ENCODE measurements around the gene SORCS2.

Gene SORCS2

GRCh38 chr4:7512946-7513345, 320.6 kb downstream of the SORCS2 start:
- no peak for TF ChIP-seq ZNF384 (IDR thresholded peaks at IDR 0.05)
- TF ChIP-seq FOXA1 (IDR thresholded peaks at IDR 0.05) = no peak
- TF ChIP-seq ARNT (IDR thresholded peaks at IDR 0.05) = no peak
- TF ChIP-seq FOXM1 (IDR thresholded peaks at IDR 0.05; ENCODE audit: borderline replicate concordance) = no peak
- no peak for TF ChIP-seq FOXK2 (IDR thresholded peaks at IDR 0.05)
- no peak for TF ChIP-seq SP1 (IDR thresholded peaks at IDR 0.05)
- no peak for TF ChIP-seq BHLHE40 (IDR thresholded peaks at IDR 0.05; ENCODE audit: borderline replicate concordance)
- TF ChIP-seq LEF1 (IDR thresholded peaks at IDR 0.05; ENCODE audit: borderline replicate concordance) = no peak
- no peak for TF ChIP-seq PKNOX1 (IDR thresholded peaks at IDR 0.05)
- no peak for TF ChIP-seq ELF4 (IDR thresholded peaks at IDR 0.05)
- no peak for TF ChIP-seq CTBP1 (IDR thresholded peaks at IDR 0.05; ENCODE audit: borderline replicate concordance)
- ChIA-PET CTCF (no interaction called here), POLR2A (no interaction called here)
- no peak for DNase-seq (ENCODE audit: extremely low spot score)

DNA sequence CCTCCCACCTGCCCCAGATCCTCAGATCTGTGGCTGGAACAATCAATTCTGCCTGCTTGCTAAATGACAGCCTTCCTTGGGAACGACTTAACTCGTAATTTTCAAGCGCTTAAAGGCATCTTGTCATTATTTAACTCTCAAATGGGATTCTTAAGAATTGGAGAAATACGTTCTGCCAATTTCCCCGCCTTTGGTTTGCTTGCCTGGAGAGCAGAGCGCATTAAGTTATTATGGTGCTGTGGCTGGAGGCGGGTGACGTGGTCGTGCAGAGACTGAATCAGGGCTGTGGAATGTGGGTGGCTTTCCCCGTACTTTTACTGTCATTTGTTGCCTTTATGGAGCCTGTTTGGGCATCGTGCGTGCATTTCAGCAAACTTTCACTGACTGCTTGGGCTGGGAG, 321.3 kb downstream of the SORCS2 start:
- TF ChIP-seq BHLHE40 (IDR thresholded peaks at IDR 0.05; ENCODE audit: borderline replicate concordance) (no peak), HDGF (IDR thresholded peaks at IDR 0.05; ENCODE audit: borderline replicate concordance) (no peak), SUZ12 (IDR thresholded peaks at IDR 0.05) (no peak), NFRKB (IDR thresholded peaks at IDR 0.05) (no peak), L3MBTL2 (conservative IDR thresholded peaks at IDR 0.05) (no peak), TARDBP (IDR thresholded peaks at IDR 0.05) (no peak), LEF1 (IDR thresholded peaks at IDR 0.05; ENCODE audit: borderline replicate concordance) (no peak), PKNOX1 (IDR thresholded peaks at IDR 0.05) (no peak), ARNT (IDR thresholded peaks at IDR 0.05) (no peak), FOXK2 (IDR thresholded peaks at IDR 0.05) (no peak), FOXM1 (IDR thresholded peaks at IDR 0.05; ENCODE audit: borderline replicate concordance) (no peak), ZNF384 (IDR thresholded peaks at IDR 0.05) (no peak)
- no peak for DNase-seq (ENCODE audit: extremely low spot score)
- POLR2A ChIA-PET = no interaction called here
- CTCF ChIA-PET = no interaction called here

GRCh38 chr4:7514281-7514680, 321.9 kb downstream of the SORCS2 start:
- no peak for DNase-seq (ENCODE audit: extremely low spot score)
- CTCF ChIA-PET = no interaction called here
- TF ChIP-seq TARDBP (IDR thresholded peaks at IDR 0.05) (no peak), ARNT (IDR thresholded peaks at IDR 0.05) (no peak), HDGF (IDR thresholded peaks at IDR 0.05; ENCODE audit: borderline replicate concordance) (no peak), NFRKB (IDR thresholded peaks at IDR 0.05) (no peak), FOXM1 (IDR thresholded peaks at IDR 0.05; ENCODE audit: borderline replicate concordance) (no peak), CTBP1 (IDR thresholded peaks at IDR 0.05; ENCODE audit: borderline replicate concordance) (no peak), FOXA1 (IDR thresholded peaks at IDR 0.05) (no peak), FOXK2 (IDR thresholded peaks at IDR 0.05) (no peak), L3MBTL2 (conservative IDR thresholded peaks at IDR 0.05) (no peak), BHLHE40 (IDR thresholded peaks at IDR 0.05; ENCODE audit: borderline replicate concordance) (no peak), ZNF384 (IDR thresholded peaks at IDR 0.05) (no peak), SP1 (IDR thresholded peaks at IDR 0.05) (no peak), LEF1 (IDR thresholded peaks at IDR 0.05; ENCODE audit: borderline replicate concordance) (no peak), PKNOX1 (IDR thresholded peaks at IDR 0.05) (no peak), SUZ12 (IDR thresholded peaks at IDR 0.05) (no peak), ELF4 (IDR thresholded peaks at IDR 0.05) (no peak)
- POLR2A ChIA-PET = no interaction called here

GRCh38 chr4:7514789-7515188, 322.5 kb downstream of the SORCS2 start:
- TF ChIP-seq ELF4 (IDR thresholded peaks at IDR 0.05) (no peak), HDGF (IDR thresholded peaks at IDR 0.05; ENCODE audit: borderline replicate concordance) (no peak), ZNF384 (IDR thresholded peaks at IDR 0.05) (no peak), FOXM1 (IDR thresholded peaks at IDR 0.05; ENCODE audit: borderline replicate concordance) (no peak), PKNOX1 (IDR thresholded peaks at IDR 0.05) (no peak), NFRKB (IDR thresholded peaks at IDR 0.05) (no peak), BHLHE40 (IDR thresholded peaks at IDR 0.05; ENCODE audit: borderline replicate concordance) (no peak), LEF1 (IDR thresholded peaks at IDR 0.05; ENCODE audit: borderline replicate concordance) (no peak), L3MBTL2 (conservative IDR thresholded peaks at IDR 0.05) (no peak), FOXA1 (IDR thresholded peaks at IDR 0.05) (no peak), CTBP1 (IDR thresholded peaks at IDR 0.05; ENCODE audit: borderline replicate concordance) (no peak), SUZ12 (IDR thresholded peaks at IDR 0.05) (no peak), ARNT (IDR thresholded peaks at IDR 0.05) (no peak), SP1 (IDR thresholded peaks at IDR 0.05) (no peak)
- ChIA-PET CTCF (no interaction called here), POLR2A (no interaction called here)
- no peak for DNase-seq (ENCODE audit: extremely low spot score)

DNA sequence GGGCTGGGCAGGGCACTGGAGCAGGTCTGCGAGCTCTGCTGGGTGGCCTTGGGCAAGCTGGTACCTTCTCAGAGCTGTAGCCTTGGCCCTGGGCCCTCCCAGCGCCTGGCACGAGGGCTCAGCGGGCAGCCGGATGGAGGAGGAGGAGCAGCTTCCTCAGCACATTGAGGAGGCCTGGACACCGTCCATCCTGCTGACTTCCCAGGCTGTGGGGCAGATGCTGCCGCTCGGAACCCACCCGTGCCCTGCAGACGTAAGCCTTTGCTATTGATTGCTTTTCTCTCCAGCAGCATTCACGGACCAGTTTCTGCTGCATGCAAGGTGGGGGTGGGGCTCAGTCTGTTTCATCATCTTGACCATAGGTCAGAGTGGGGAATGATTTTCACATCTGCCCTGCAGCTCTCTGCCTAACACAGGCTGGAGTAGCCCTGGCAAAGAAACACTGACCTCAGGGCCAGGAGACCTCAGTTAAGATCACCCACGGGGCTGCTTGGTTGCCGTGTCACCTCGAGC, 323.1 kb downstream of the SORCS2 start:
- TF ChIP-seq FOXM1 (IDR thresholded peaks at IDR 0.05; ENCODE audit: borderline replicate concordance) = no peak
- TF ChIP-seq ARNT (IDR thresholded peaks at IDR 0.05) = no peak
- no peak for TF ChIP-seq SP1 (IDR thresholded peaks at IDR 0.05)
- TF ChIP-seq PKNOX1 (IDR thresholded peaks at IDR 0.05) = no peak
- no peak for TF ChIP-seq FOXK2 (IDR thresholded peaks at IDR 0.05)
- TF ChIP-seq LEF1 (IDR thresholded peaks at IDR 0.05; ENCODE audit: borderline replicate concordance) = no peak
- TF ChIP-seq CTBP1 (IDR thresholded peaks at IDR 0.05; ENCODE audit: borderline replicate concordance) = no peak
- TF ChIP-seq NFRKB (IDR thresholded peaks at IDR 0.05) = no peak
- TF ChIP-seq L3MBTL2 (conservative IDR thresholded peaks at IDR 0.05) = no peak
- TF ChIP-seq SUZ12 (IDR thresholded peaks at IDR 0.05) = no peak
- no peak for TF ChIP-seq TARDBP (IDR thresholded peaks at IDR 0.05)
- no peak for TF ChIP-seq FOXA1 (IDR thresholded peaks at IDR 0.05)
- no peak for DNase-seq (ENCODE audit: extremely low spot score)
- CTCF ChIA-PET = no interaction called here
- POLR2A ChIA-PET = no interaction called here
